GM19025 (cell line): ENCODE measurements around the gene PGF.
"Not testable (repeated sequence)": the region's sequence is repeated elsewhere in the genome, so short reads cannot be mapped to it uniquely, and the experiment has no call there.

Experiments used
- ATAC-seq: cut with Tn5 transposase; IDR thresholded peaks from one replicate; pipeline ENCODE4 v1.9.1; 2021; ENCODE audit warnings: mild to moderate bottlenecking, low read depth, moderate library complexity; ENCODE audit not compliant: unreplicated experiment

The PGF gene

DNA sequence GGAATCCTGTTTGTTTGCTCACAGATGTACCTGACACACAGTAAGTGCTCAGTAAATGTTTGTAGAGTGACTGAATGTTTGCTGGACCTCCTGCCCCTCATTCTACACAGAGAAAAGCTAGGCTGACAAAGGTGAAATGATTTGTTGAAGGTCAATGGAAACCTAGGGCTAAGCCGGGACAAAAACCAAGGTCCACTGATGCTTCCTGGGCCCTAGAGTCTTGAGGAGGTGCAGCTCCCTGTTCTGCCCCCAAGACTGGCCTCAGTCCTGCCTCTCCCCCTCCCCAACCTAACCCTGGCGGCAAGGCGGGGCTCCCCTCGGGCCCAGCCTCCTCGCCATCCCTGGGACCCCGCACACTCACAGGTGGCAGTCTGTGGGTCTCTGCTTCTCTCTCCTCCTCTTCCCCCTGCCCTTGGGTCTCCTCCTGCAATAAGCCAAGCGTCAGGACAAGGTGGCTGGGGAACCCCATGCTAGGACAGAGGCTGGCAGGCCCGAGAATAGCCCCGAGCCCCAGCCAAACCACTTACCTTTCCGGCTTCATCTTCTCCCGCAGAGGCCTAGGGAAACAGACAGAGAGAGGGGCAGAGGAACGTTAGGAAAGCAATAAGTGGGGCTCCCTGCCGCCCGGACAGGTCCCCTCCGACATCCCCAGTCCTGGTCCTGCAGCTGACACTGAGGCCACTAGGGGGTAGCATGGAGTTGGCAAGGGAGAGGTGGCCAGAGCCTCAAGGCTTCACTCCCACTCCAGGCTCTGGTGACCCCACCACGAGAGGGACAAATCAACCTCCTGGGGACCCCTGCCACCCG, 9.3 kb downstream of the PGF start:
- ATAC-seq, result peak; percentile 45

DNA sequence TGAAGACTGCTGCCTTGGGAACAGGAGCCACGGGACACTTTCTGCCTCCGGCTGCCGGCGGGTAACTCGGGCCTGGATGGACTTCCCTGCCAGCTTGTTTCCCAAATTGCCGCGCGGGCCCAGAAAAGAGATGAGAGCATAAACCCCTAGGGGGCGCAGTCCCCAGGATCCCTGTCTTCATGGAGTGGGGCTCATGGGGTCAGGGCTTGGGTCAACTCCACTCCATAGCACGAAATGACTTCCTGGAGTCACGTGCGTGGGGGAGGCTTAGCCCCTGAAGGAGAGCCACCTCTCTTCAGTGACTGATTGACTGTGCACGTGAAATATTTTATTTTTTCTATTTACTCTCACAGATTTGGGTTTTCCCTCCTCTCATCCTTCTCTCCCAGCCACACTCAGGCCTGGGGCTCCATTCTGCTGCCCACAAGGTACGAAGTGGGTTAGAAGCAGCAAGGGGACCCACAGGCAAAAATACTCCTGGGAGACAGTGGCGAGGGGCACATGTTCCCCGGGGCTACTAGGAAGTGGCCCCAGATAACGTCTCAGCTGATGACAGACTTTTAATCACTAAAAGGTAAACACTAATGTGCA, 10.0 kb downstream of the PGF start:
- no peak for ATAC-seq

DNA sequence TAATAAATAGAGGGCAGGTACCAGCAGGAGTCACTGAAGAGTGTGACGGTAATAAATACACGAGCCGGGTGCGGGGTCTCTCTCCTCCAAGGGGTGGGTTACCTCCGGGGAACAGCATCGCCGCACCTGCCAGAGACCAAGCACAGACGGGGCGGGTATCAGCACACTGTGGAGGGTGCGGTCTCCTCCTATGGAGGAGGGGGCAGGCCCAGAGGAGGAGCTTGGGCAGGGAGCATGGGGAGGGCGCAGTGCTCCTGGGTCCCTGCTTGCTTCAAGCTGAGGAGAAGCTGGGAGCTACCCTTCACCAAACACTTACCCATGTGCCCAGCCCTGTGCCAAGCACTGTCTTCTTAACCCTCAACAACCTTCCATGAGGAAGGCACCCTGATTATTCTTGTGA, 12.8 kb downstream of the PGF start:
- no peak for ATAC-seq

DNA sequence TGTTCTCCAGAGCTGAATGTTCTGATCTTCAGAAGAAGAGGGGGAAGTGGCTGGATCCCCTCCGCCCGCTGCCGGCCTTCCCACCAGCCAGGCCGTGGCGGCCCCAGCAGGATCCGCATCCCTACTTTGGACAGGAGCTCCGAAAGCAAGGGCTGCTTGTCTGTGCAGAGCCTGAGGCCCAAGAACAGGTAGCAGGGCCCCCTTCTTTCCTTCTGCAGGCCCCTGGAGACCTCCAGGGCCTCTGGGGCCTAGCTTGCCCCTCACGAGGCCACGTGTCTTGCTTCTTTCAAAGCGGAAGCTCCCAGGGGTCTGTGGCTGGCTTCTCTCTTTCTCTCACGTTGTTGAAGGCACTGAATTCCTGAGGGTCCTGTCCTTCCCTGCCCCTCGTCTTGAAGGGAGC, 13.2 kb downstream of the PGF start:
- no peak for ATAC-seq

DNA sequence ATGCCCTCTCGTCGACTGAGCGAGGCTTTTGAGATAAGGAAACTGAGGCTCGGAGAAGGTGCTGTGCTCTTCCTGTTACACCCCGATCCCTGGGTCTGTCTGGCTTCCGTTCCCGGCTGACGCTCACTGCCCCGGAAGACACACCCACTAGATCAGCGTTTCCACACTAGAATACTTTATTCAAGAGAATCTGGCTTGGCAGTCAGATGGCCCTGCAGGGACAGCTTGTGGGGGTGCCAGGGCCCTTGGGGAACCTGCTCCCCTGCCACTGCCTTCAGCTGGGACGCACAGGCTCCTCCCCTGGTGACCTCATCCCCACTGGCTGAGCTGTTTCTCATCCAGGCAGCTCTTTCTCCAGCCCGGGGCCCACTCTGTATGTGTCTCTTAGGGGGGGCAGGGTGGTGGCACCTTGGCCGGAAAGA, 13.7 kb downstream of the PGF start:
- peak; percentile 45 for ATAC-seq

DNA sequence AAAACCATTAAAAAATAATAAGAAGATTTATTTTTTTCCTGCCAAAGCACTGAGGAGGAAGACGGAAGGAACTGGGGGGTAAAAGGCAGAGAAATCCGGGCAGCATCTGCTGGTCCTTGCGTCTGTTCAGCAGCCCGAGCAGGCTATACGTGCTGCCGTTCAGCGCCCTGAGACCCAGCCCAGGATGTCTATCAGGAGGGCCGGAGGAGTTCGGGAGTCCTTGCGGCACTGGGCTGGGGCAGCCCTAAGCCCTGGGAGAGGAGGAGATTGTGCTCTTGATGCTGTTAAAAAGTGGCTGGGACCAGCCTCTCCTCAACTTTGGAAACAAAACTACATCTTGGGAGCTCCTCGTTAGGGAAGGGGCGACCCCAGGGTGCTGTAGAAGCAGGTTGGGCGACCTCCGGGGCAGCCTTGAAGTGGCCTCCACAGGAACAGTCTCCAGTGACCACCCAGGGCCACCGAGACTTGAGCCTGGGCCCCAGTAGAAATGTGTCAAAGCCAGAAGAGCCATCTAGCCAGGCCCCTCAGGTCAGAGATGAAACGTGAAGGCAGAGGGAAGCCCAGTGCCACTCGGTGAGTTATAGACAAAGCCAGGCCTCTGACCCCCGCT, 14.3 kb downstream of the PGF start:
- ATAC-seq, result no peak

DNA sequence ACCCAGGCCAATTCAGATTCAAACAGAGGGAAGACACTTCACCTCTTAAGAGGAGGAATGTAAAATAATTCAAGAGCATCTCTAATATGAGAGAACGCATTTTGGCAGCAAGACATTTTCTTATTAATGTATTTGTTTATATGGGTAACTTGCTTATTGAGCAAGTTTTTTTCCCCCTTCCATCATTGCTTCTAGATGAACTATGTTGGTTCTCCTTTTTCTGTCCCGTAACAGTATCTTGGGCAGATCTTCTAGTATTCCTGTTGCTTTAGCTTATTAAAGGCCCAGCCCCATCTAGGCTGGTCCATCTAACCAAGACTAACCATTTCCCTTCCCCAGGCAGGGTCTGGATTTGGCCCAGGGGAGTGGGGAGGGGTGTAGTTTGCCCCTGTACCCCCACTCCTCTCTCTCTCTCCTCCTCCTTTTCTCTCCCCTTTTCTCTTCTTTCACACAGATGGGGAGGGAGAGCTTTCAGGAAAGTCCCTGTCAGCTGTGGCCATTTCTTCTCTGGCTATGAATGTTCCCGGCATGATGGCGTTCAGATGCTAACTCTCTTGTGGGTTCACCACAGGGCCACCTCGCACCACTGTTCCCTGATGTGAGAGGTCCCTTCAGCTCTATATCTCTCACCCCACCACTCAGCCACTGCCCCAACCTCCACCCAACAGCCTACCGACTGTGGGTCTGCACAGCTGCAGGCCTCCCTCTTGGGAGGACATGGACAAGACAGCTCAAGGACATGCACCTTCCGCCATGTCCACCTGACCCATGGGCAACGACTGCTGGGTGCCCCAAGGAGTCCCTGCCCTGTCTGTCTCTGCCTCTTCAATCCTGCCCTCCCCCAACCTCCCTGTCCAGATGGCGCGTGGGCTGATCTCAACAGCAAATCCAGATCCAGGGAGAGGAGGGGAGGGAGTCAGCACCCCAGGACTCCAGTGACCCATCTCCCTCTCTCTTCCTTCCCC, 16.6 kb downstream of the PGF start:
- ATAC-seq, result no peak

DNA sequence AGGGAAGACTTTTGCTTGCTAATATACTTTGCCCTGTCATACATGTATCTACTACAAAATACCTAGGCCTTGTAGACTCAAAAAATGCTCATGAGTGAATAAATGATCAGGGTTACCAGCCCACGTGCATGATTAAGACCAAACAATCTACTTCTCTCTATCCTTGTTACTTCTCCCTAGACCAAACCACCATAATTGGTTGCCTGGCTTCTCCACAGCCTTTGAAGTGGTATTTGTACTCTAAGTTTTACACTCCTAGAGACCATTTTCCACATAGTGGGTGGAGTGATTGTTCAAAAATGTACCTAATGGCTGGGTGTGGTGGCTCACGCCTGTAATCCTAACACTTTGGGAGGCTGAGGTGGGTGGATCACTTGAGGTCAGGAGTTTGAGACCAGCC, 18.2 kb downstream of the PGF start:
- no peak for ATAC-seq

DNA sequence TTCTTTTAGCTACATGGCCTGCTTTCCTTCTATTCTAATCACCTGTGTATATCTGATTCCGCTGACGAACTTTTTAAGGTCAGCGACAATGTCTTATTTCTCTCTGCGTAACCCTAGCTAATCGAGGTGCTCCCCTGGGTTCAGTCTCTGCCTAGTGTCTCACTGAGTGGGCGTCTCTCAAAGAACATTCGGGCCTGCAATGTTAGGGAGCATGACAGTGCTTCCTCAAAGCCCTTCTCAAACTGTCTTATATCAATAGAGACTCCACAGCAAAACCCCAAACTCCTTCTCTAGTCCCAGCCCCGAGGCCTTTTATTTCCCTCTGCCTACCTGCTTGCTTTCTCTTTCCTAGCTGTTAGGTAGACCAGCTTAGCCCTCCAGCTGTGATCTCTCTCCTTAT, 18.7 kb downstream of the PGF start:
- ATAC-seq, result no peak

DNA sequence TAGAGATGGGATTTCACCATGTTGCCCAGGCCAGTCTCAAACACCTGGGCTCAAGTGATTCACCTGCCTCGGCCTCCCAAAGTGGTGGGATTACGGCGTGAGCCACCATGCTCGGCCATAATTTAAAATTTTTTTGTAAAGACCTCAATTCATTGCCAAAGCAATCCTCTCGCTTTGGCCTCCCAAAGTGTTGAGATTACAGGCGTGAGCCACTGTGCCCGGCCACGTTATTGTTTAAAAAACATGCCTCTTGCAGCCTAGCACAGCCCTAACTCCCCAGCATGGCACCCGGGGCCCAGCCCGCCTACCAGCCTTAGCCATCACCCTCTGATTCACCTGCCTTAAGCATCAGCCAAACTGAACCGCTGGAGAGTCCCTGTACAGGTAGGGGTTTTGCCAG, 19.2 kb downstream of the PGF start:
- no peak for ATAC-seq

DNA sequence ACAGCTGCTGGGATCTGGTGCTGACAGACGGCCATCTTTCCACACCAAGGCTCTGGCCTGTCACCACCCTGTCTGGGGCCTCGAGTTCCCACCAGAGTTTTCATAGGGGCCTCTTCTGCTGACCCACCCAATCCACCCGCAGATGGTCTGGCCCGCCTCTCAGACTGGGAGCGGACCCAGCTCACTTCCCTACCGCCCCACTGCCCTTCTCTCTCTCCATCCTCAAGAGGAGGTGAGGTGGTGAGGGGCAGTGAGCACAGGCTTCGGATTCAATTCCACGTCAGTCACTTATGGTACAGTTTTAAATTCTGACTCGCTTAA, 20.1 kb downstream of the PGF start:
- no peak for ATAC-seq

GRCh38 chr14:74934476-74935359, 20.7 kb downstream of the PGF start:
- no peak for ATAC-seq

- ATAC-seq, result no peak
Observed at GRCh38 chr14:74934041-74934440, 21.4 kb downstream of the PGF start.

DNA sequence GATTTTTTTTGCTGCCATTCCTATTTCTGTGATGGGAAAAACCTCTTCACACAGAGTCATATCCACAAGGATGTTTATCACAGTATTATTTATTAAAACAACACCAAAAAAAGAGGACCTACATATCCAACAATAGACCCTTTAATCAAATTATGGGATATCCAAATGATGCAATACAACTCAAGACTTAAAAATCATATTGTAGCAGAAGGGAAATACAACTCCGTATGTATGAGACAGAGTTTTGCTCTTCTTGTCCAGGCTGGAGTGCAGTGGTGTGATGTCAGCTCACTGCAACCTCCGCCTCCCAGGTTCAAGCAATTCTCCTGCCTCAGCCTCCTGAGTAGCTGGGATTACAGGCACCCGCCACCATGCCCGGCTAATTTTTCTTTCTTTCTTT, 22.5 kb downstream of the PGF start:
- not testable (repeated sequence) for ATAC-seq

DNA sequence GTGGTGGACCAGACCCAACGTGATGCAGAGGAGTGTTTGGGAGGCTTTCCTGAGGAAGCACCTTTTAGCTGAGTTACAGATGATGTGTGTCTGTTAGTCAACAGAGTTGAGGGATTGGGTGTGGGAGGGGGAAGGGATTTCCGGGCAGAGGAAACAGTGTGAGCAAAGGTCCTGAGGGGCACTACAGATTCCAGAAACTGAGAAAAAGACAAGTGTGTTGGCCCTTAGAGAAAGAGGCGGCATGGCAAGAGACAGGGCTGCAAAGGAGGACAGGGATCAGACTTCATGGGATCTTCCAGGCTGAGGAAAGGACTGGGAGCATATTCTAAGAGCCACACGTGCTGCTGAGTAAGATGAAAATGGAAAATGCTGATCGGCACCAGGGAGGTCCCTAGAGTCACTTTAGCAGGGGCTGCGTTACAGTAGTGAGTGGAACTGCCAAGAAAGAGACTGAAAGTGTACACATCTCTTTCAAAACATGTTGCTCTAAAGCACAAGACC, 22.9 kb downstream of the PGF start:
- no peak for ATAC-seq

GRCh38 chr14:74931744-74932143, 23.7 kb downstream of the PGF start:
- ATAC-seq, result not testable (repeated sequence)

DNA sequence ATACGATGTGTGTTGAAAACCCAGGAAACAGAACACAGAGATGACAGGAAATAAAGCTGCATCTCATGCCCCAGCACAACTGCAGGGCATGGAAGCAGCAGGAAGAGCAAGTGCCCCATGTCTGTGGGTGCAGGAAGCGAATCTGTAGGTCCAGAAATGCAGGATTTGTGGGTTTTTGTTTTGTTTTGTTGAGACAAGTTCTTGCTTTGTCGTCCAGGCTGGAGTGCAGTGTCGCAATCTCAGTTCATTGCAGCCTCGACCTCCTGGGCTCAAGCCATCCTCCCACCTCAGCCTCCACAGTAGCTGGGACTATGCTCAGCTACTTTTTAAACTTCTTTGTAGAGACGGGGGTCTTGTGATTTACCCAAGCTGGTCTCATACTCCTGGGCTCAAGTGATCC, 26.2 kb downstream of the PGF start:
- ATAC-seq, result no peak

DNA sequence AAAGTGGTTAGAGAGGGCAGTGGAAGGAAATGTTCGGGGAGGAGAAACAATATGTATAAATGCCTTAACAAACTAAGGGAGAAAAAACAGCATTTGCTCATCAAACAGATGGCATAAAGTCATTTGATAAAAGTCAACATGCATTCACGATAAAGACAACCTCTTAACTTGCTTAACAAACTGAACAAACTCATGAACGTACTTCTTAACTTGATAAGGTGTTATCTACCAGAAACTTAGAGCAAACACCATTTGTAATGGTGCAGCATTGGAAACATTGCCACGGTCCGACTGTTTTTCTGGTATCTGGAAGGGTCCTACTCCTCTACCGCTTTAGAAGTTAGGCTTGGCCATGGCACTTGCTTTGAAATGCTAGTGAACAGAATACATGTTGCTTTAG, 28.2 kb downstream of the PGF start:
- no peak for ATAC-seq

DNA sequence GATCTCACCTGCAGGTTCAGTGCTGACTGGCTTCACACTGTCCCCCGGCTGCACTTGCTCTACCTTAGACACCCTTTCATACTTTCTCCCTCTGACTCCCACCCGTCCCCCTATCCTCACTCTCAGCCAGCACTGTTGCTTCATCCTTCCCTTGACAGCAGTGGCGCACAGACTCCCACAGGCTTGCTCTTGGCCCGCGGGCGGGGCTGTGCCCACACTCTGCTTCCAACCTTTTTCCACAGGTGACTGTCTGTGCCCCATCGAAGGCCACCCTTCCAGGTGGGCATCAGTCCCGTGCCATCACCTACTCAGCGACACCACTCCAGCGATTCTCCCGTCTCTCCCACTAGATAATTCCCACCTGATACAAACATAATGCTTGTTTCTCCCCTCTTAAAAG, 31.3 kb downstream of the PGF start:
- ATAC-seq, result no peak
